Naive thymus-derived CD4-positive, alpha-beta T cell (primary cell): Measurements from ENCODE around the gene PDE4D. TPM values are rescaled to one million over a fixed set of nuclear protein-coding genes. Genes with fewer than 3 reads are reported as not detected.

Source experiments
- ATAC-seq: fragments of 150-1000 bp; cut with Tn5 transposase; 2 replicates; pipeline ENCODE4 v1.10.0; 2021; ENCODE audit warnings: mild to moderate bottlenecking, moderate library complexity
- CTCF ChIA-PET: fragments of 350-600 bp; sonication (Branson Sonifier 250); formaldehyde crosslinking; loops from one replicate; lab custom pipeline; 2021; ENCODE audit warnings: antibody characterized with exemption; lab: Charles Lee
- POLR2A ChIA-PET: fragments of 350-600 bp; sonication (Branson Sonifier 250); formaldehyde crosslinking; loops from one replicate; lab custom pipeline; 2021; ENCODE audit warnings: antibody characterized with exemption, inconsistent platforms; lab: Charles Lee
- DNase-seq, 9 donors: peaks; one replicate each; pipeline versions ENCODE4 v3.0.0 to v3.0.0-alpha.2; 2020 to 2022; ENCODE audit warnings: mixed read lengths in 1 of 9
- H3K27ac ChIP-seq: one replicate; pipeline ENCODE4 v1.7.0; 2013; ENCODE audit warnings: mild to moderate bottlenecking, low read depth, low read length, moderate library complexity
- H3K27me3 ChIP-seq, 2 donors: one replicate each; pipeline ENCODE4 v1.7.0; 2013; ENCODE audit warnings: low read length in 2 of 2, mild to moderate bottlenecking in 2 of 2, moderate library complexity in 2 of 2; ENCODE audit not compliant: control insufficient read depth in 2 of 2, insufficient read depth in 2 of 2
- H3K36me3 ChIP-seq, 3 experiments: 1 replicate in 2 of 3; 2 replicates in 1 of 3; pipeline ENCODE4 v1.7.0; 2013; ENCODE audit warnings: low read length in 3 of 3, mild to moderate bottlenecking in 3 of 3, moderate library complexity in 1 of 3; ENCODE audit not compliant: insufficient read depth in 3 of 3, control insufficient read depth in 2 of 3
- H3K4me1 ChIP-seq, 2 donors: one replicate each; pipeline ENCODE4 v1.7.0; 2013; ENCODE audit warnings: low read length in 2 of 2, mild to moderate bottlenecking in 2 of 2, moderate library complexity in 1 of 2; ENCODE audit not compliant: control insufficient read depth in 2 of 2, insufficient read depth in 2 of 2
- H3K4me3 ChIP-seq: 2 replicates; pipeline ENCODE4 v1.7.0; 2013; ENCODE audit warnings: mild to moderate bottlenecking, low read length
- H3K9me3 ChIP-seq, 3 experiments: 1 replicate in 2 of 3; 2 replicates in 1 of 3; pipeline ENCODE4 v1.7.0; 2013; ENCODE audit warnings: low read length in 3 of 3; ENCODE audit not compliant: control insufficient read depth in 2 of 3
- H3K27ac Mint-ChIP-seq, 9 donors: one replicate each; pipeline ENCODE4 v1.8.0; 2020 to 2022; ENCODE audit warnings: mixed read lengths in 9 of 9, mild to moderate bottlenecking in 8 of 9, moderate library complexity in 5 of 9, inconsistent platforms in 2 of 9
- H3K27me3 Mint-ChIP-seq, 5 donors: one replicate each; pipeline ENCODE4 v1.8.0; 2021 to 2022; ENCODE audit warnings: mixed read lengths in 5 of 5, mild to moderate bottlenecking in 1 of 5
- H3K36me3 Mint-ChIP-seq, 5 donors: one replicate each; pipeline ENCODE4 v1.8.0; 2020 to 2022; ENCODE audit warnings: mixed read lengths in 5 of 5, mild to moderate bottlenecking in 3 of 5, inconsistent platforms in 1 of 5
- H3K4me1 Mint-ChIP-seq, 7 donors: one replicate each; pipeline ENCODE4 v1.8.0; 2020 to 2022; ENCODE audit warnings: mixed read lengths in 7 of 7, mild to moderate bottlenecking in 3 of 7, inconsistent platforms in 1 of 7
- H3K4me3 Mint-ChIP-seq, 10 donors: one replicate each; pipeline ENCODE4 v1.8.0; 2020 to 2022; ENCODE audit warnings: mild to moderate bottlenecking in 10 of 10, mixed read lengths in 10 of 10, moderate library complexity in 6 of 10, inconsistent platforms in 2 of 10
- H3K9me3 Mint-ChIP-seq, 11 donors: one replicate each; pipeline ENCODE4 v1.8.0; 2020 to 2022; ENCODE audit warnings: mixed read lengths in 11 of 11, mild to moderate bottlenecking in 4 of 11, inconsistent platforms in 1 of 11, moderate library complexity in 1 of 11
- intact Hi-C, 2 donors: fragments of 100-400 bp; cut with micrococcal nuclease; formaldehyde crosslinking; loops; one replicate each; pipeline ENCODE4 v1.15.1; 2023
- polyA plus RNA-seq, 2 donors: library from polyadenylated mRNA; unstranded; fragments of 300-500 nt; fragmentation: Illumina TruSeq; gene quantifications; one replicate each; pipeline ENCODE4 v1.2.3, GENCODE V29; 2021
- total RNA-seq, 6 experiments: library from RNA in 5 of 6; stranded (reverse) in 5 of 6; gene quantifications; 1 replicate in 5 of 6; 2 replicates in 1 of 6; pipeline ENCODE4 v1.2.3 and lab custom pipeline; 2021 to 2026

PDE4D gene
- total and polyA plus RNA-seq, 7 experiments from 2014 or later, result 4.9 to 102 (median 38.8) TPM

DNA sequence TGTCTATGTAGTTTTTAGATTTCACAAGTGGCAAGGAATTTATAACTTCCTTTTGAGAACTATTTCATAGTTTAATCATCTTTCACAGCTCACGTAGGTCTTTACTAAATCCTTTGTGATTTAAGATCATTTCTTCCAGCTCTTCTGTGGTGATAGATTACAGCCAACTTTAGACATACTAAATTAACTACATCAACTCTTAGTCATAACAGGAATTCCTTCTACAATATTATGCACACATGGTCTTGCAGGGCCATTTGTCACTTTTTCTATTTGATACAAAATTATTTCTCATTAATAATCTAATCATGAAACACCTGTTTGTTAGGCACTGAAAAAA lies 208.4 kb downstream of the PDE4D start:
- CTCF ChIA-PET, result no interaction called here
- ATAC-seq, result no peak
- Histone ChIP-seq H3K36me3 (no peaks in the 10 kb centered on the region), H3K27me3 (no peaks in the 10 kb centered on the region), H3K9me3 (no peaks in the 10 kb centered on the region), H3K27ac (no peak overlapping the region), H3K4me3 (no peak overlapping the region), H3K4me1 (no peaks in the 10 kb centered on the region)
- Mint-ChIP-seq H3K4me3 (no peak overlapping the region), H3K4me1 (peaks cover 0 to 4% (median 0%) of the 10 kb centered on the region in 7 donors), H3K27me3 (peaks cover 4 to 18% (median 9%) of the 10 kb centered on the region in 5 donors), H3K36me3 (peaks cover 0 to 5% (median 0%) of the 10 kb centered on the region in 5 donors), H3K27ac (no peak overlapping the region), H3K9me3 (peaks cover 0 to 6% (median 0%) of the 10 kb centered on the region in 11 donors)
- no peak for DNase-seq
- intact Hi-C loops, result no loop called here
- POLR2A ChIA-PET, result no interaction called here

GRCh38 chr5:59684388-59685190 lies 208.9 kb downstream of the PDE4D start:
- Histone ChIP-seq H3K27me3 (no peaks in the 10 kb centered on the region), H3K9me3 (no peaks in the 10 kb centered on the region), H3K4me1 (no peaks in the 10 kb centered on the region), H3K27ac (no peak overlapping the region), H3K4me3 (no peak overlapping the region), H3K36me3 (no peaks in the 10 kb centered on the region)
- DNase-seq, result no peak
- Mint-ChIP-seq H3K4me1 (peaks cover 0 to 4% (median 0%) of the 10 kb centered on the region in 7 donors), H3K27me3 (peaks cover 4 to 18% (median 9%) of the 10 kb centered on the region in 5 donors), H3K4me3 (no peak overlapping the region), H3K36me3 (peaks cover 0 to 5% (median 0%) of the 10 kb centered on the region in 5 donors), H3K27ac (no peak overlapping the region), H3K9me3 (peaks cover 0 to 6% (median 0%) of the 10 kb centered on the region in 11 donors)
- intact Hi-C loops, result no loop called here
- POLR2A ChIA-PET, result no interaction called here
- CTCF ChIA-PET, result no interaction called here
- ATAC-seq, result no peak

DNA sequence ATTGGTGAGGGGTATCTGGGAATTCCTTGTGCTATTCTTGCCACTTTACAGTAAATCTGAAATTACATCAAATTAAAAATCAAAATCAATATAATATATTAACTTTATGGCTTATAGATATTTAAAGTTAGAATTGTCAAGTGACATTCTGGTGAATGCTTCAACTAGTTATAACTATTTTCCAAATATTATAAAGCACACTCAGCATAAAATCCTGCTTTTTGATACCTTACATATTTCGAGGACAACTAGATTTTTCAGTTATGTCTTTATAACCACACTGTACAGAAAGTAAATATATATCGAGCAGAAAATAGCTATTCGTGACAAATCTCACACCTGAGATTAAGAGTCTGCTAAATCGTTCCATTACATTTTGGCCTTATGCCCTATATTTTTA lies 210.2 kb downstream of the PDE4D start:
- ChIA-PET CTCF (no interaction called here), POLR2A (no interaction called here)
- no peaks in the 10 kb centered on the region for H3K9me3 ChIP-seq
- H3K36me3 ChIP-seq, result no peaks in the 10 kb centered on the region
- H3K4me1 ChIP-seq, result no peaks in the 10 kb centered on the region
- no peak overlapping the region for H3K4me3 Mint-ChIP-seq
- H3K27me3 Mint-ChIP-seq, result peaks cover 8 to 14% (median 9%) of the 10 kb centered on the region in 5 donors
- no peak overlapping the region for H3K27ac Mint-ChIP-seq
- H3K4me1 Mint-ChIP-seq, result peaks cover 0 to 2% (median 0%) of the 10 kb centered on the region in 7 donors
- H3K27me3 ChIP-seq, result no peaks in the 10 kb centered on the region
- H3K9me3 Mint-ChIP-seq, result peaks cover 0 to 6% (median 0%) of the 10 kb centered on the region in 11 donors
- H3K4me3 ChIP-seq, result no peak overlapping the region
- DNase-seq (no peak), ATAC-seq (no peak)
- intact Hi-C loops, result no loop called here
- peaks cover 0 to 2% (median 0%) of the 10 kb centered on the region in 5 donors for H3K36me3 Mint-ChIP-seq
- H3K27ac ChIP-seq, result no peak overlapping the region

GRCh38 chr5:59682542-59682941 lies 211.0 kb downstream of the PDE4D start:
- Histone ChIP-seq H3K27ac (no peak overlapping the region), H3K36me3 (no peaks in the 10 kb centered on the region), H3K4me3 (no peak overlapping the region), H3K9me3 (no peaks in the 10 kb centered on the region), H3K4me1 (no peaks in the 10 kb centered on the region), H3K27me3 (no peaks in the 10 kb centered on the region)
- H3K4me1 Mint-ChIP-seq, result no peaks in the 10 kb centered on the region
- ATAC-seq (no peak), DNase-seq (no peak)
- ChIA-PET POLR2A (no interaction called here), CTCF (no interaction called here)
- intact Hi-C loops, result loop anchor here in 1 of 2 donors (1.0 kb wide), 1 partner anchor 8 kb away; no protein-coding TSS in a partner anchor
- no peaks in the 10 kb centered on the region for H3K36me3 Mint-ChIP-seq
- no peak overlapping the region for H3K4me3 Mint-ChIP-seq
- peaks cover 0 to 2% (median 0%) of the 10 kb centered on the region in 11 donors for H3K9me3 Mint-ChIP-seq
- no peak overlapping the region for H3K27ac Mint-ChIP-seq
- H3K27me3 Mint-ChIP-seq, result peaks cover 3 to 14% (median 9%) of the 10 kb centered on the region in 5 donors

GRCh38 chr5:59678943-59679342 lies 214.6 kb downstream of the PDE4D start:
- no peaks in the 10 kb centered on the region for H3K36me3 Mint-ChIP-seq
- no peaks in the 10 kb centered on the region for H3K9me3 Mint-ChIP-seq
- Histone ChIP-seq H3K36me3 (no peaks in the 10 kb centered on the region), H3K27me3 (no peaks in the 10 kb centered on the region), H3K4me3 (no peak overlapping the region), H3K9me3 (no peaks in the 10 kb centered on the region), H3K27ac (no peak overlapping the region), H3K4me1 (no peaks in the 10 kb centered on the region)
- no peaks in the 10 kb centered on the region for H3K4me1 Mint-ChIP-seq
- ATAC-seq (no peak), DNase-seq (no peak)
- intact Hi-C loops, result no loop called here
- H3K27me3 Mint-ChIP-seq, result peaks cover 0 to 17% (median 5%) of the 10 kb centered on the region in 5 donors
- H3K4me3 Mint-ChIP-seq, result no peak overlapping the region
- ChIA-PET CTCF (no interaction called here), POLR2A (no interaction called here)
- no peak overlapping the region for H3K27ac Mint-ChIP-seq

- Mint-ChIP-seq H3K4me1 (peaks cover 0 to 5% (median 0%) of the 10 kb centered on the region in 7 donors), H3K36me3 (no peaks in the 10 kb centered on the region), H3K27ac (no peak overlapping the region), H3K27me3 (peaks cover 3 to 22% (median 5%) of the 10 kb centered on the region in 5 donors), H3K9me3 (no peaks in the 10 kb centered on the region), H3K4me3 (no peak overlapping the region)
- no peaks in the 10 kb centered on the region for H3K4me1 ChIP-seq
- H3K4me3 ChIP-seq, result no peak overlapping the region
- intact Hi-C loops, result loop anchor here in 1 of 2 donors (1.0 to 5.0 kb wide), 3 partner anchors 8 to 167 kb away; no protein-coding TSS in a partner anchor
- H3K27ac ChIP-seq, result no peak overlapping the region
- no peaks in the 10 kb centered on the region for H3K27me3 ChIP-seq
- ATAC-seq, result no peak
- ChIA-PET POLR2A (interaction anchor here (0.6 kb wide), 1 partner anchor 14 kb away, joined by 3 read pairs; no protein-coding TSS in a partner anchor), CTCF (interaction anchor here (0.9 kb wide), 1 partner anchor 168 kb away, joined by 3 read pairs; no protein-coding TSS in a partner anchor)
- no peaks in the 10 kb centered on the region for H3K36me3 ChIP-seq
- no peak for DNase-seq
- H3K9me3 ChIP-seq, result no peaks in the 10 kb centered on the region
These were observed 218.8 kb downstream of the PDE4D start for GRCh38 chr5:59674763-59675162.
